Thyroid gland (tissue), 4 donors: ENCODE data around the gene HSPB8. TPM values are rescaled to one million over a fixed set of nuclear protein-coding genes. Genes with fewer than 3 reads are reported as not detected.

Experiments used
- DNase-seq, 2 donors: peaks; one replicate each; pipeline ENCODE4 v3.0.0-alpha.2; 2019
- H3K27ac ChIP-seq, 3 donors: fragments of 200-600 bp; sonication (generic); 1 replicate in 2 of 3; 2 replicates in 1 of 3; pipeline ENCODE4 v1.5.1; 2016 to 2019; ENCODE audit warnings: mild to moderate bottlenecking in 1 of 3, moderate library complexity in 1 of 3
- H3K27me3 ChIP-seq: fragments of 200-600 bp; sonication (generic); one replicate; pipeline ENCODE4 v1.5.1; 2019
- H3K36me3 ChIP-seq, 2 donors: fragments of 200-600 bp; sonication (generic); one replicate each; pipeline ENCODE4 v1.5.1; 2016 to 2019
- H3K4me1 ChIP-seq, 2 donors: fragments of 200-600 bp; sonication (generic); one replicate each; pipeline ENCODE4 v1.5.1; 2017 to 2019
- H3K4me3 ChIP-seq, 3 donors: fragments of 200-600 bp; sonication (generic); replicated peaks in 1 of 3; 1 replicate in 2 of 3; 2 replicates in 1 of 3; pipeline ENCODE4 v1.5.1; 2016; ENCODE audit warnings: mild to moderate bottlenecking in 1 of 3
- H3K9me3 ChIP-seq: fragments of 200-600 bp; sonication (generic); one replicate; pipeline ENCODE4 v1.5.1; 2017
- POLR2A ChIP-seq, 2 donors: fragments of 450-650 bp; IDR thresholded peaks; one replicate each; pipeline ENCODE4 v1.6.1; 2017; ENCODE audit warnings: antibody characterized with exemption in 2 of 2, mild to moderate bottlenecking in 2 of 2, moderate library complexity in 1 of 2
- WGBS, 2 donors: methylation state at CpG; one replicate each; pipeline ENCODE4 v1.1.5; 2017; 5-methylcytosine and 5-hydroxymethylcytosine counted together
- intact Hi-C: fragments of 100-400 bp; cut with DNase I; formaldehyde crosslinking; loops from one replicate; pipeline ENCODE4 v1.15.1; 2023
- total RNA-seq, 4 donors: library from RNA; depleted of rRNA; stranded (reverse); fragments of >200 nt; gene quantifications; one replicate each; pipeline ENCODE4 v1.2.3, GENCODE V29; 2016
- TF ChIP-seq, protein P1 (sequence below), 6 experiments: fragments of 200-600 bp in 3 of 6; fragments of 450-650 bp in 3 of 6; sonication (generic) in 3 of 6; IDR thresholded peaks; one replicate each; pipeline ENCODE4 v1.5.1; 2016 to 2019; ENCODE audit warnings: antibody characterized with exemption in 6 of 6, mild to moderate bottlenecking in 2 of 6, inconsistent platforms in 1 of 6, moderate library complexity in 1 of 6

HSPB8 gene
- total RNA-seq, 4 donors from 2014 or later = 39.0 to 73.9 (median 53.0) TPM

DNA sequence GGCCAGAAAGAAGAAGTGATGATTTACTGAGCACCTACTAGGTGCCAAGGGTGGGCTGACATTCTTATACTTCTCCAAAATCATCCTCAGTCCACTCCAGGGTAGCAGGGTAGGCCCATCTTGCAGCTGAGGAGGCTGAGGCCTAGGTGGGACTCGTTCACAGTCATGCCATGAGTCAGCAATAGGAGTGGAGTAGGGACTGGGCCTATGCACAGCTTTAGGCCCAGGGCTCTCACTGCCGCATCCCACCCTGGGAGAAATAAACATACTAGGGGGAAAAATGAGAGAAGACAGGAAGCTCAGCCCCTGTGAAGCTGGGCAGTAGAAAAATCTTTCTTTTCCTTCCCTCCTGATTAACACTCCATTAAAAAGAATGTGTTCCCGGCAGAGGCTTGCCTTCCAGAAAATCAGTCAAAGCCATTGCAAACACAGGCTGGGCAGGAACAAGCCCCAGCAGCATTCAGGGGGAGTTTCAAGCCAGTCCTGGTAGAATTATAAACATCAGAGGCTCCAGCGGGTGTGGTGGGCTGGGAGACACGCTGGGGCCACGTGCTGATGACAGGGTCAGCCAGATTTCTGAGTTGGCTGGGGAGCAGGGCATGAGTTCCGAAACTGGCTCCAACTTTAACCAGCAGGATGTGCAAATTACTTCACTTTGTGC is 1.8 kb downstream of the HSPB8 start:
- peak; percentile 26 to 34 for DNase-seq
- H3K9me3 ChIP-seq = no peaks in the 10 kb centered on the region
- intact Hi-C loops = no loop called here

DNA sequence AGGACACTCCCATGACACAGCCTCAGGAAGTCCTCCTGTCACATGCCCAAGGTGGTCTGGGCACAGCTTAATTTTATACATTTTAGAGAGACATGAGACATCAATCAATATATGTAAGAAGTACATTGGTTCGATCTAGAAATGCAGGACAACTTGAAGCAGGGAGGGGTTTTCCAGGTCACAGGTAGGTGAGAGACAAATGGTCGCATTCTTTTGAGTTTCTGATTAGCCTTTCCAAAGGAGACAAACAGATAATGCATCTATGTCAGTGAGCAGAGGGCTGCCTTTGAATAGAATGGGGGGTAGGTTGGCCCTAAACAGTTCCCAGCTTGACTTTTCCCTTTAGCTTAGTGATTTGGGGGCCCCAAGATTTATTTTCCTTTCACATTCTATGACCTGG is 2.5 kb downstream of the HSPB8 start:
- Histone ChIP-seq H3K4me1 (peaks cover 65% of the 10 kb centered on the region in 2 donors), H3K27me3 (no peaks in the 10 kb centered on the region), H3K4me3 (peak overlapping the region in 1 of 3 donors; percentile 49), H3K27ac (peak overlapping the region in 2 of 3 donors; percentile 94 to 99), H3K9me3 (no peaks in the 10 kb centered on the region), H3K36me3 (no peaks in the 10 kb centered on the region)
- no peak for DNase-seq
- TF ChIP-seq, protein P1, sequence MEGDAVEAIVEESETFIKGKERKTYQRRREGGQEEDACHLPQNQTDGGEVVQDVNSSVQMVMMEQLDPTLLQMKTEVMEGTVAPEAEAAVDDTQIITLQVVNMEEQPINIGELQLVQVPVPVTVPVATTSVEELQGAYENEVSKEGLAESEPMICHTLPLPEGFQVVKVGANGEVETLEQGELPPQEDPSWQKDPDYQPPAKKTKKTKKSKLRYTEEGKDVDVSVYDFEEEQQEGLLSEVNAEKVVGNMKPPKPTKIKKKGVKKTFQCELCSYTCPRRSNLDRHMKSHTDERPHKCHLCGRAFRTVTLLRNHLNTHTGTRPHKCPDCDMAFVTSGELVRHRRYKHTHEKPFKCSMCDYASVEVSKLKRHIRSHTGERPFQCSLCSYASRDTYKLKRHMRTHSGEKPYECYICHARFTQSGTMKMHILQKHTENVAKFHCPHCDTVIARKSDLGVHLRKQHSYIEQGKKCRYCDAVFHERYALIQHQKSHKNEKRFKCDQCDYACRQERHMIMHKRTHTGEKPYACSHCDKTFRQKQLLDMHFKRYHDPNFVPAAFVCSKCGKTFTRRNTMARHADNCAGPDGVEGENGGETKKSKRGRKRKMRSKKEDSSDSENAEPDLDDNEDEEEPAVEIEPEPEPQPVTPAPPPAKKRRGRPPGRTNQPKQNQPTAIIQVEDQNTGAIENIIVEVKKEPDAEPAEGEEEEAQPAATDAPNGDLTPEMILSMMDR (IDR thresholded peaks at IDR 0.05) = no peak
- no peak for TF ChIP-seq POLR2A (IDR thresholded peaks at IDR 0.05)
- WGBS, 2 donors = 78 to 81% methylated on average over 2 of the region's 2 CpGs
- intact Hi-C loops = no loop called here

More for the DNA sequence above, 1.8 kb downstream of the HSPB8 start:
- no peak for TF ChIP-seq POLR2A (IDR thresholded peaks at IDR 0.05)
- TF ChIP-seq, protein P1 (IDR thresholded peaks at IDR 0.05) = no peak
- H3K4me3 ChIP-seq = peak overlapping the region in 2 of 3 donors; percentile 10 to 49
- 49 to 59% methylated on average over 7 of the region's 7 CpGs for WGBS, 2 donors
- no peaks in the 10 kb centered on the region for H3K27me3 ChIP-seq
- H3K36me3 ChIP-seq = no peaks in the 10 kb centered on the region
- peaks cover 59 to 64% of the 10 kb centered on the region in 2 donors for H3K4me1 ChIP-seq
- H3K27ac ChIP-seq = peak overlapping the region; percentile 89 to 99 (median 94)

DNA sequence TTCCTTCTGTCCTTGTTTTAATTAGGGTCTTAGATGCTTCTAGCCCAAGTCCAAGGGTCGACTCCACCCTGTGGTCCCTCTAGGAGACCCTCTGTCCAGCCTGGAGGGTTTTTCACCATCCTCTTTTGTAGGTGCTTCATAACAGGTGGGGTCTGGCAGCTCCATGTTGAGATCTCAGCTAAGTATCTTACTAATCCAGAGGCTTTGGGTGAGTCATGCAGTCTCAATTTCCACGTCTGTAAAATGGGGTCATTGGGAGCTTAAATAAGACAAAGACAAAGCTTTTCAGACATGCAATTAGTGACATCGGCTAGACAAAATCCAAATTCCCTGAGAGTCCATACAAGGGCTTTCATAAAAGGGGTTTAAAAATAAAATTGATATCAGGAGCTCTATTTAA is 3.2 kb downstream of the HSPB8 start:
- no peaks in the 10 kb centered on the region for H3K9me3 ChIP-seq
- H3K27me3 ChIP-seq = no peaks in the 10 kb centered on the region
- intact Hi-C loops = no loop called here
- TF ChIP-seq POLR2A (IDR thresholded peaks at IDR 0.05) = no peak
- TF ChIP-seq, protein P1 (IDR thresholded peaks at IDR 0.05) = no peak
- peak overlapping the region in 1 of 3 donors; percentile 5 for H3K4me3 ChIP-seq
- no peak for DNase-seq
- WGBS, 2 donors = 86 to 88% methylated on average over 3 of the region's 3 CpGs
- H3K27ac ChIP-seq = peak overlapping the region in 2 of 3 donors; percentile 82 to 94
- H3K4me1 ChIP-seq = peaks cover 61 to 67% of the 10 kb centered on the region in 2 donors
- H3K36me3 ChIP-seq = no peaks in the 10 kb centered on the region

DNA sequence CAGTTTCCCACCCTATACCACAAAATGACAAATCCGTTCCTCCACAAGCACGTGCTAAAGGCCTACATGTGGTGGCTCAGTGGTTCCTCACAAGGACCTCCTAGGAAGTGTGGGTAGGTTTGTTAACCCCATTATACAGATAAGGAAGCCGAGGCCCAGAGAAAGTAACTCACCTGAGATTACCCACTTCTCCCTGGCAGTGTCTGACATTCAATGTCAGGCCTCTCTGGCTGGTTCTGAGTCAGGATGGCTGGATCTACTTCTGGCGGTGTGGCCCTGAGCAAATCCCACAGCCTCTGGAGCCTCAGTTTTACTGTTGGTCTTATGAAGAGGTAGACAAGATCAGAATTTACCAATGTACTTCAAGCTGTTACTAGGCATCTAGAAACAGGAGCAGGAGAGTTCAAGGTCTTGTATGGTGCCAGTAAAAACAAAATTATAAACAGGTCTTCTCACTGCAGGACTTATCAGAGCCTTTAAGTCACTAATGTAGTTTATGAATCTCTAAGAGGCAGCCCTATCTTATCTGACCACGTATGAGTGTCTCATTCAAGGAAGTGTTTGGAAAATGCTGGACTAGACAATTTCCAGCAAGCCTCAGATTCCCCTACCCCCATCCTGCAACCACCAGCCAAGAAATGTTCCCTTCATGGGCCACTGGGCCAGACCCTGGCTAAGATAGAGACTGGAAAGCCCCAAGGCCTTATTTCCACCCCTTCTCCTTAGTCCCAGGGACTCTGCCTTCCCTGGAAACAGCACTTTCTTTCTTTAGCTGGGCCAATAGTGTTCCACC is 4.2 kb downstream of the HSPB8 start:
- no peaks in the 10 kb centered on the region for H3K9me3 ChIP-seq
- TF ChIP-seq, protein P1 (IDR thresholded peaks at IDR 0.05) = no peak
- TF ChIP-seq POLR2A (IDR thresholded peaks at IDR 0.05) = peak in 1 of 2 donors; percentile 50
- H3K27me3 ChIP-seq = no peaks in the 10 kb centered on the region
- peaks cover 0 to 8% of the 10 kb centered on the region in 2 donors for H3K36me3 ChIP-seq
- no peak overlapping the region for H3K4me3 ChIP-seq
- DNase-seq = peak; percentile 67 to 79
- 75 to 76% methylated on average over 5 of the region's 5 CpGs for WGBS, 2 donors
- intact Hi-C loops = no loop called here
- H3K4me1 ChIP-seq = peaks cover 59 to 67% of the 10 kb centered on the region in 2 donors
- H3K27ac ChIP-seq = peak overlapping the region; percentile 68 to 82 (median 75)
